Breast epithelium (tissue), 3 donors: ENCODE measurements around the gene GLUD1.
"Not testable (repeated sequence)": the region's sequence is repeated elsewhere in the genome, so short reads cannot be mapped to it uniquely, and the experiment has no call there.

Experiments
- POLR2AphosphoS5 ChIP-seq, 3 donors: sonication (generic); formaldehyde crosslinking; IDR thresholded peaks; one replicate each; pipeline ENCODE4 v1.6.1; 2017; ENCODE audit warnings: antibody characterized with exemption in 3 of 3
- TF ChIP-seq, protein P1 (sequence below), 3 donors: fragments of 450-650 bp; IDR thresholded peaks; one replicate each; pipeline ENCODE4 v1.5.1; 2016 to 2017; ENCODE audit warnings: antibody characterized with exemption in 3 of 3, mild to moderate bottlenecking in 3 of 3, moderate library complexity in 3 of 3

DNA sequence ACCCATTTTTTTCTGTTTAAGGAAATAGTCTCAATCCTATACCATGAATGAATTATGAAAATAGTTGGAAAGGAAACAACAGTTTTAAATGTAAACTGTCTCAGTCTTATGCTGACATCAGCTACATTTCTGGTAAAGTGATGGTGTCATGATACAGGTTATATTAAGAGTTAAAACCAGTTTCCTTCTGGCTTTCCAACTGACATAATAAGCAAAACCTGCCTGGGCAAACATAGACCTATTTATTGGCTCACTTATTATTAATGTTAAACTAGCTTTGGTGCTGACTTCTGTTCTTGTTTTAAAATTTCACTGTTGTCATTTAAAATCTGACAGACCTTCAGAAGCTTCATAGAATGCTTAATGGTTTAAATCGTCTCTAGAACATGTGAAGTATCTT, 24.4 kb upstream of the GLUD1 start:
- TF ChIP-seq, protein P1, sequence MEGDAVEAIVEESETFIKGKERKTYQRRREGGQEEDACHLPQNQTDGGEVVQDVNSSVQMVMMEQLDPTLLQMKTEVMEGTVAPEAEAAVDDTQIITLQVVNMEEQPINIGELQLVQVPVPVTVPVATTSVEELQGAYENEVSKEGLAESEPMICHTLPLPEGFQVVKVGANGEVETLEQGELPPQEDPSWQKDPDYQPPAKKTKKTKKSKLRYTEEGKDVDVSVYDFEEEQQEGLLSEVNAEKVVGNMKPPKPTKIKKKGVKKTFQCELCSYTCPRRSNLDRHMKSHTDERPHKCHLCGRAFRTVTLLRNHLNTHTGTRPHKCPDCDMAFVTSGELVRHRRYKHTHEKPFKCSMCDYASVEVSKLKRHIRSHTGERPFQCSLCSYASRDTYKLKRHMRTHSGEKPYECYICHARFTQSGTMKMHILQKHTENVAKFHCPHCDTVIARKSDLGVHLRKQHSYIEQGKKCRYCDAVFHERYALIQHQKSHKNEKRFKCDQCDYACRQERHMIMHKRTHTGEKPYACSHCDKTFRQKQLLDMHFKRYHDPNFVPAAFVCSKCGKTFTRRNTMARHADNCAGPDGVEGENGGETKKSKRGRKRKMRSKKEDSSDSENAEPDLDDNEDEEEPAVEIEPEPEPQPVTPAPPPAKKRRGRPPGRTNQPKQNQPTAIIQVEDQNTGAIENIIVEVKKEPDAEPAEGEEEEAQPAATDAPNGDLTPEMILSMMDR (IDR thresholded peaks at IDR 0.05), result not testable (repeated sequence)
- TF ChIP-seq POLR2AphosphoS5 (IDR thresholded peaks at IDR 0.05), result not testable (repeated sequence)
